HCT116 (cell line): ENCODE results near the gene AOPEP. TPM values are rescaled to one million over a fixed set of nuclear protein-coding genes. Genes with fewer than 3 reads are reported as not detected.
A peak's percentile ranks its signal among the peaks of the same experiment; 100 is the strongest.

ENCODE experiments used
- ATAC-seq: fragments of 200-7000 bp; cut with Tn5 transposase; 2 replicates; pipeline ENCODE4 v1.9.1; 2020; ENCODE audit warnings: mild to moderate bottlenecking, moderate library complexity
- BruUV-seq: library from RNA; stranded (reverse); fragments of 400-500 nt; replicated peaks from 2 replicates; lab custom pipeline; 2021; lab: Mats Ljungman, UMichigan
- CTCF ChIA-PET: fragments of 300-600 bp; sonication (Branson Sonifier 250); formaldehyde crosslinking; loops from one replicate; lab custom pipeline; 2021; ENCODE audit warnings: antibody characterized with exemption; lab: Charles Lee
- POLR2A ChIA-PET: fragments of 300-600, 350-600 bp; sonication (Branson Sonifier 250); formaldehyde crosslinking; loops from one replicate; lab custom pipeline; 2021; ENCODE audit warnings: antibody characterized with exemption; lab: Charles Lee
- RAD21 ChIA-PET, 2 experiments: fragments of 300-600 bp; sonication (Branson Sonifier 250); formaldehyde crosslinking; loops; one replicate each; lab custom pipeline; 2023; ENCODE audit warnings: low total read pairs in 2 of 2; ENCODE audit not compliant: uncharacterized antibody in 2 of 2, unreplicated experiment in 2 of 2, low non-redundant PET in 1 of 2; lab: Charles Lee
- DNase-seq: peaks from one replicate; pipeline ENCODE4 v3.0.0-alpha.2; 2010; ENCODE audit warnings: low read depth, low spot score
- H2AFZ ChIP-seq: fragments of 200-600 bp; shearing (Covaris generic), sonication (generic); 2 replicates; pipeline ENCODE4 v1.6.1; 2017; ENCODE audit warnings: low read depth, mixed run types, mixed read lengths, antibody characterized with exemption, low read length; ENCODE audit not compliant: poor library complexity, severe bottlenecking
- H3K27ac ChIP-seq: 2 replicates; pipeline ENCODE4 v1.5.1; 2012; ENCODE audit warnings: low read depth, low read length
- H3K27me3 ChIP-seq: fragments of 200-600 bp; sonication (generic); 2 replicates; pipeline ENCODE4 v1.6.1; 2016; ENCODE audit warnings: mixed run types, low read length, mixed read lengths; ENCODE audit not compliant: insufficient read depth
- H3K36me3 ChIP-seq, 2 experiments: fragments of 200-500 bp in 1 of 2; fragments of 200-600 bp in 1 of 2; sonication (Bioruptor generic) in 1 of 2; sonication (generic) in 1 of 2; 2 replicates each; pipeline versions ENCODE4 v1.5.1 to v1.6.1; 2014 to 2016; ENCODE audit warnings: low read length in 2 of 2, inconsistent platforms in 1 of 2, mixed read lengths in 1 of 2, mixed run types in 1 of 2; ENCODE audit not compliant: insufficient read depth in 2 of 2, control insufficient read depth in 1 of 2
- H3K4me1 ChIP-seq, 2 experiments: fragments of 200-600 bp in 1 of 2; sonication (generic) in 1 of 2; 2 replicates each; pipeline versions ENCODE4 v1.5.1 to v1.6.1; 2012 to 2017; ENCODE audit warnings: low read length in 2 of 2, inconsistent platforms in 1 of 2, mild to moderate bottlenecking in 1 of 2, mixed read lengths in 1 of 2, mixed run types in 1 of 2, moderate library complexity in 1 of 2; ENCODE audit not compliant: insufficient read depth in 2 of 2, control insufficient read depth in 1 of 2
- H3K4me2 ChIP-seq: fragments of 200-600 bp; sonication (generic); 2 replicates; pipeline ENCODE4 v1.6.1; 2017; ENCODE audit warnings: mixed run types, low read length, mixed read lengths
- H3K4me3 ChIP-seq, 2 experiments: fragments of 200-600 bp in 1 of 2; sonication (generic) in 1 of 2; replicated peaks in 1 of 2; 2 replicates each; pipeline ENCODE4 v1.5.1; 2011 to 2016; ENCODE audit warnings: low read length in 2 of 2, control low read depth in 1 of 2, low read depth in 1 of 2, mild to moderate bottlenecking in 1 of 2, mixed read lengths in 1 of 2, mixed run types in 1 of 2
- H3K79me2 ChIP-seq: fragments of 200-600 bp; sonication (generic); 2 replicates; pipeline ENCODE4 v1.6.1; 2017; ENCODE audit warnings: mild to moderate bottlenecking, mixed run types, low read length, moderate library complexity, mixed read lengths; ENCODE audit not compliant: insufficient read depth
- H3K9ac ChIP-seq: fragments of 200-600 bp; sonication (generic); 2 replicates; pipeline ENCODE4 v1.6.1; 2016; ENCODE audit warnings: low read length, mixed read lengths
- H3K9me2 ChIP-seq: fragments of 200-600 bp; sonication (generic), shearing (Covaris generic); 2 replicates; pipeline ENCODE4 v1.6.1; 2017; ENCODE audit warnings: mixed run types, mild to moderate bottlenecking, moderate library complexity; ENCODE audit not compliant: insufficient read depth
- H3K9me3 ChIP-seq, 2 experiments: fragments of 200-500 bp in 1 of 2; fragments of 200-600 bp in 1 of 2; sonication (Bioruptor generic) in 1 of 2; sonication (generic) in 1 of 2; 2 replicates each; pipeline ENCODE4 v1.6.1; 2014 to 2017; ENCODE audit warnings: low read length in 2 of 2, mixed read lengths in 2 of 2, inconsistent platforms in 1 of 2, low read depth in 1 of 2, mild to moderate bottlenecking in 1 of 2, mixed run types in 1 of 2, moderate library complexity in 1 of 2; ENCODE audit not compliant: control insufficient read depth in 1 of 2, insufficient read depth in 1 of 2
- H4K20me1 ChIP-seq: fragments of 200-600 bp; sonication (generic), shearing (Covaris generic); 2 replicates; pipeline ENCODE4 v1.6.1; 2017; ENCODE audit warnings: mixed run types, mild to moderate bottlenecking, moderate library complexity; ENCODE audit not compliant: insufficient read depth
- CBX3 ChIP-seq: IDR thresholded peaks from 2 replicates; pipeline ENCODE4 v1.6.1; 2012; ENCODE audit warnings: low read depth
- JUND ChIP-seq: IDR thresholded peaks from 2 replicates; pipeline ENCODE4 v1.6.1; 2012
- TCF7L2 ChIP-seq: IDR thresholded peaks from 2 replicates; pipeline ENCODE4 v1.7.0; 2011; ENCODE audit warnings: borderline replicate concordance, inconsistent platforms; ENCODE audit not compliant: insufficient read depth, insufficient read length; ENCODE audit errors: extremely low read depth
- ZFX ChIP-seq: fragments of 450-650 bp; IDR thresholded peaks from 2 replicates; pipeline ENCODE4 v1.6.1; 2017
- intact Hi-C: fragments of 100-400 bp; cut with micrococcal nuclease; formaldehyde crosslinking; loops from 2 replicates; pipeline ENCODE4 v1.10.0; 2022
- total RNA-seq: library from RNA; stranded (reverse); gene quantifications from one replicate; pipeline ENCODE4 v1.2.1, GENCODE V29; 2021; ENCODE audit not compliant: unreplicated experiment

AOPEP gene
- total RNA-seq, 1 experiment from 2014 or later: 15.1 TPM

- intact Hi-C loops: loop anchor here (5.0 kb wide), 2 partner anchors 137 to 222 kb away; no protein-coding TSS in a partner anchor
- H3K4me1 ChIP-seq: peaks cover 6 to 22% of the 10 kb centered on the region in 2 experiments
- H4K20me1 ChIP-seq: no peaks in the 10 kb centered on the region
- H3K4me3 ChIP-seq: peak overlapping the region; percentile 70 to 73
- peak; percentile 84 for ATAC-seq
- no peak for TF ChIP-seq CBX3
- peak; percentile 70; the same call in 1 of the 2 replicates for TF ChIP-seq ZFX
- no peak for TF ChIP-seq JUND
- peak overlapping the region; percentile 24 for H2AFZ ChIP-seq
- H3K4me2 ChIP-seq: peak overlapping the region; percentile 82
- POLR2A ChIA-PET: no interaction called here
- H3K9ac ChIP-seq: peak overlapping the region; percentile 65
- CTCF ChIA-PET: no interaction called here
- no peak for DNase-seq
- H3K36me3 ChIP-seq: no peaks in the 10 kb centered on the region
- BruUV-seq: no TSS peak
- H3K9me2 ChIP-seq: no peaks in the 10 kb centered on the region
- H3K27me3 ChIP-seq: no peaks in the 10 kb centered on the region
- H3K79me2 ChIP-seq: no peaks in the 10 kb centered on the region
- peak overlapping the region; percentile 75 for H3K27ac ChIP-seq
- RAD21 ChIA-PET: no interaction called here
- H3K9me3 ChIP-seq: no peaks in the 10 kb centered on the region
Observed at GRCh38 chr9:95004411-95005277, 278.1 kb downstream of the AOPEP start.

DNA sequence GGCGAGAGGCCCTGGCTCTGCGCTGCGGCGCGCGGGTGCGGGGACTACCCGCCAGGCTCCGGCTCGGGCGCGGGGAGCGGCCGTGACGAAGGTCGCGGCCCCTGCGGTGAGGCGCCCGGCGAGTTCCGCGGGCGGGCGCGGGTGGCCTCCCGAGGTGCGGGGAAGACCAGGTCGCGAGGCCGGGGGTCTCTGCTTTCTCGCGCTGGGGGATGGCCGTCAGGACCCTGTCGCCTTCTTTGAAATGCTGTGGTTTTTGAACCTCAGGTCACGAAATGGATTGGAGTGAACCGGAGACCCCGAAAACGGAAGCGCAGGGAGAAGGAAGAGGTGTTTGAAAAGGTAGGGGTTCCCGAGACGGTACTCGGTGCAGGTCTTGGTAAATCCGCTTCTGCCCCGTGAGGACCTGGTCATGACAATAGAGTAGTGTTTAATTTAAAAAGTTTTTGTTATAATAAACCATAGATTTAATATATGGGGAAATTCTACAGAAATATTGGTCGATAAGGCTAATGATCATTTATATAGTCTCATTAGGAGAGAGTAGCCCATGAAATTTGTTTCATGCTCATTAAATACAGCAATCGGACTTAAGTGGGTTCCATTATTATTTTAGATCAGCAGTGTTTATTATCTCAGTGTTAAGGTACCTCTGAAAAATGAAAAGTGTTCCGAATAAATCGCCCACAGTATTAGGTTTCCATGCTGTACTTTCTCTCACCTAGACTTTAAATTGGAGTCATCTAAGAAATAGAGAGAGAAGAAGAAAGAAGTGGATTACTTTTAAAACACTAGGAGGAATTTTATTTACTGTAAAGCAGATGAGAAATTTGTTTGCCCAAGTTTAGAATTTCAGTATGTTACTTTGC, 279.0 kb downstream of the AOPEP start:
- Histone ChIP-seq H3K79me2 (no peaks in the 10 kb centered on the region), H2AFZ (no peak overlapping the region), H3K36me3 (no peaks in the 10 kb centered on the region), H3K4me3 (peak overlapping the region; percentile 60 to 73), H3K27me3 (no peaks in the 10 kb centered on the region), H3K9ac (peak overlapping the region; percentile 52), H3K27ac (peak overlapping the region; percentile 75), H3K9me3 (no peaks in the 10 kb centered on the region), H4K20me1 (no peaks in the 10 kb centered on the region), H3K4me1 (peaks cover 6 to 22% of the 10 kb centered on the region in 2 experiments), H3K4me2 (peak overlapping the region; percentile 71), H3K9me2 (no peaks in the 10 kb centered on the region)
- BruUV-seq: no TSS peak
- POLR2A ChIA-PET: no interaction called here
- CTCF ChIA-PET: interaction anchor here (0.6 kb wide), 1 partner anchor 336 kb away, joined by 3 read pairs; no protein-coding TSS in a partner anchor
- RAD21 ChIA-PET: no interaction called here
- DNase-seq (no peak), ATAC-seq (peak; percentile 13; the same call in 1 of the 2 replicates)
- TF ChIP-seq ZFX: peak; percentile 43
- TF ChIP-seq TCF7L2: no peak
- intact Hi-C loops: loop anchor here (5.0 kb wide), 1 partner anchor 223 kb away; no protein-coding TSS in a partner anchor
